ENCODE data around the gene ARHGAP6. TPM values are rescaled to one million over a fixed set of nuclear protein-coding genes. Genes with fewer than 3 reads are reported as not detected.

The ARHGAP6 gene
- total and polyA plus RNA-seq, 2 donors (not counting 3 experiments of a cell fraction or from before 2014, with no cell fraction given): 0.69 to 0.83 TPM

- FAIRE-seq: peak; percentile 94
- CTCF ChIA-PET: interaction anchor here (1.0 kb wide), 1 partner anchor 9 kb away, joined by 4 read pairs; no protein-coding TSS in a partner anchor
These were observed 195.3 kb downstream of the ARHGAP6 start for GRCh38 chrX:11470250-11470974.

More at GRCh38 chrX:11470250-11470974, 195.3 kb downstream of the ARHGAP6 start:
- H3K27me3 ChIP-seq (ENCODE audit: control insufficient read depth in 2 of 2, insufficient read depth in 2 of 2, low read length in 2 of 2): no peaks in the 10 kb centered on the region
- peak; percentile 83 for DNase-seq (ENCODE audit: low read depth, low spot score)
- peak overlapping the region; percentile 47 for H3K27ac ChIP-seq (ENCODE audit: insufficient read depth, low read depth, low read length)
- intact Hi-C loops (cut with micrococcal nuclease) (no loop called here), dilution Hi-C loops (cut with MboI; ENCODE audit: extremely low pct_ligation_motif_present, low sequenced_read_pairs) (no loop called here)
- TF ChIP-seq POLR2AphosphoS5 (IDR thresholded peaks at IDR 0.05; ENCODE audit: insufficient read depth, low read depth, low read length) (no peak), POLR2A (IDR thresholded peaks at IDR 0.05; ENCODE audit: low read depth, low read length) (no peak), EZH2 (IDR thresholded peaks at IDR 0.05; ENCODE audit: borderline replicate concordance, low read depth, low read length, severe bottlenecking) (no peak), GATA2 (IDR thresholded peaks at IDR 0.05; ENCODE audit: insufficient read depth, insufficient read length, low read depth, low read length) (no peak), MYC (IDR thresholded peaks at IDR 0.05; ENCODE audit: low read depth, low read length) (no peak), JUN (IDR thresholded peaks at IDR 0.05; ENCODE audit: borderline replicate concordance, insufficient read depth, insufficient read length, low read depth) (no peak), FOS (IDR thresholded peaks at IDR 0.05; ENCODE audit: borderline replicate concordance, insufficient read depth, low read length) (no peak)
- TF ChIP-seq, protein P1, sequence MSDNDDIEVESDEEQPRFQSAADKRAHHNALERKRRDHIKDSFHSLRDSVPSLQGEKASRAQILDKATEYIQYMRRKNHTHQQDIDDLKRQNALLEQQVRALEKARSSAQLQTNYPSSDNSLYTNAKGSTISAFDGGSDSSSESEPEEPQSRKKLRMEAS (IDR thresholded peaks at IDR 0.05; ENCODE audit: insufficient read depth, insufficient read length): no peak
- TF ChIP-seq, protein P2, sequence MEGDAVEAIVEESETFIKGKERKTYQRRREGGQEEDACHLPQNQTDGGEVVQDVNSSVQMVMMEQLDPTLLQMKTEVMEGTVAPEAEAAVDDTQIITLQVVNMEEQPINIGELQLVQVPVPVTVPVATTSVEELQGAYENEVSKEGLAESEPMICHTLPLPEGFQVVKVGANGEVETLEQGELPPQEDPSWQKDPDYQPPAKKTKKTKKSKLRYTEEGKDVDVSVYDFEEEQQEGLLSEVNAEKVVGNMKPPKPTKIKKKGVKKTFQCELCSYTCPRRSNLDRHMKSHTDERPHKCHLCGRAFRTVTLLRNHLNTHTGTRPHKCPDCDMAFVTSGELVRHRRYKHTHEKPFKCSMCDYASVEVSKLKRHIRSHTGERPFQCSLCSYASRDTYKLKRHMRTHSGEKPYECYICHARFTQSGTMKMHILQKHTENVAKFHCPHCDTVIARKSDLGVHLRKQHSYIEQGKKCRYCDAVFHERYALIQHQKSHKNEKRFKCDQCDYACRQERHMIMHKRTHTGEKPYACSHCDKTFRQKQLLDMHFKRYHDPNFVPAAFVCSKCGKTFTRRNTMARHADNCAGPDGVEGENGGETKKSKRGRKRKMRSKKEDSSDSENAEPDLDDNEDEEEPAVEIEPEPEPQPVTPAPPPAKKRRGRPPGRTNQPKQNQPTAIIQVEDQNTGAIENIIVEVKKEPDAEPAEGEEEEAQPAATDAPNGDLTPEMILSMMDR (IDR thresholded peaks at IDR 0.05; ENCODE audit: extremely low read depth in 1 of 2, insufficient read depth in 1 of 2, low read depth in 1 of 2, low read length in 2 of 2): no peak
- no peaks in the 10 kb centered on the region for H3K79me2 ChIP-seq (ENCODE audit: control insufficient read depth, insufficient read depth, low read length)
- no peaks in the 10 kb centered on the region for H3K36me3 ChIP-seq (ENCODE audit: control insufficient read depth in 2 of 2, extremely low read depth in 1 of 2, insufficient read depth in 2 of 2, low read length in 2 of 2)
- H3K4me2 ChIP-seq (ENCODE audit: insufficient read depth, low read length): no peak overlapping the region
- POLR2A ChIA-PET: no interaction called here
- peaks cover 7% of the 10 kb centered on the region for H3K4me1 ChIP-seq (ENCODE audit: control insufficient read depth, extremely low read depth, insufficient read depth, low read length)
- H3K4me3 ChIP-seq (replicated peaks in 1 of 3; ENCODE audit: insufficient read depth in 1 of 3, low read depth in 1 of 3, low read length in 3 of 3): no peak overlapping the region
- peak overlapping the region; percentile 57 for H2AFZ ChIP-seq (ENCODE audit: low read depth, low read length)
- H3K9me3 ChIP-seq (replicated peaks; ENCODE audit: control insufficient read depth, insufficient read depth, low read length): no peaks in the 10 kb centered on the region
- no peak overlapping the region for H3K9ac ChIP-seq (replicated peaks; ENCODE audit: extremely low read depth, insufficient read depth, low read length)
- no TSS peak for BruUV-seq (replicated peaks)
- no peaks in the 10 kb centered on the region for H3K9me1 ChIP-seq (replicated peaks; ENCODE audit: control insufficient read depth, extremely low read depth, insufficient read depth, low read length)
- no peaks in the 10 kb centered on the region for H4K20me1 ChIP-seq (replicated peaks; ENCODE audit: control insufficient read depth, extremely low read depth, insufficient read depth, low read length)
